ENCODE results near the gene KCNMA1.

The KCNMA1 gene

DNA sequence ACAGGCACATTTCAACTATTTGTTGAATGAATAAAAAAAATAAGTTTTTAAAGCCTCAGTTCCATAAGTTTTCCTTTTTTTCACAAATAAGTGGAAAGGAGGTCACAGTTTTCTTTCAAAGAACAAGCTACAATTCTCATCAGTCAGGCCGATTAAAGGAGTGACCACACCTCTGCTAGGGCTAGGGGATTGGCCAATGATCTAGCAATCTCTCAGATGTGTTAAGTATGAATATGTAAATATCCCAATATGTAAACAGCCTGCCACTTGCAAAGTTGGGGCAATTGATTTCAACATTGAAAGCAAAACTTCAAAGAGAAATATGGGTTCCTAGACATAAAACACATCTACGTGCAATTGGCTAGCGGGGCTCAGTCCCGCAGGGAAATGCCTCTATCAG is 614.9 kb downstream of the KCNMA1 start:
- no peak for DNase-seq

DNA sequence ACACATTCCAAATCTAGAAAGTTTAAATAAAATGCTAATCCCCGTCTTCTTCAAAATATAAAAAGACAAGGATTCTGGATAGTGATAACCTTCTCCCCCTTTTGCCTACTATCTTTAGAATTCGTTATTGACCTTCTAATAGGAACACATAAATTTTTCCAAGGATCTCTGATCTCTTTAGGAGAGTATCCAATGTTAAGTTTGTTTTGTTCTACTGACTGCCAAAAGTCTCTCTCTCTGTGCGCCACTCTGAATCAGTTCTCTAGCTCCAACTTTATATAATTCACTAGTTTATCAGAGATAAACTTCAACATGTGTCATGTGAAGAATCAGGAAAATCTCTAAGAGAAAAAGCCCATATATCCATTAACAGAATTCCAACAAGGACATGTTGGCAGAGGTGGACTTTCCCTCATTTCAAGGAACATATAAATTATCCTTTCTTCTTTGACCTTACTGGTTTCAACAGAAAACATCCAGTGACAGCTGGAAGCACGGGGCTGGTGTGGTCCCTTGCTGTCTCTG is 615.6 kb downstream of the KCNMA1 start:
- DNase-seq: no peak

DNA sequence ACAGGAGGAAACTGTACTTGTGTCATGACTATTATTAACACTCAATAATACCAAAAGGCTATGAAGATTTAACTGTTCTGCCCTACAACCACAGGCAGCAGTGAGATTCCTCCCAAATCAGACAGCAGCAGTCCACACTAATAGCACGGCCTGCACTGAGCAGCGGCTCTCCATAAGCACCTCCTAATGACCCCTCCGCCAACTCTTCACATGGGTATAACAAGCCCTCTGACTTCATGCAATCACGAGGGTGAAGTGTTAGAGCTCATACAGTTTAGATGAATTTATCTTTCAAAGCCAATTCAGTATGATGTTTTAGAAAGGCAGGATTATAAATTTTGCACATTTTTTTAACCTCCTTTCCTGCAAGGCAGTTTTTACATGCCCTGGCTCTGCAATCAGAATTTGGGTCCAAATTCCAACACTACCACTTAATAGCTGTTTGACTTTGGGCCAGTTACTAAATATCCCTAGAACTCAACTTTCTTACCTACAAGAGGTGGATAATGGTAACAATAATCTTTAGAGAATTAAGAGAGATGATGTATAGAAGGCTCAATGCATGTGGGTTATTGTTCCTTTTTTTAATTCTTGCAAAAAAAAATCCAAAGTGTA is 617.1 kb downstream of the KCNMA1 start:
- DNase-seq: no peak

- DNase-seq: no peak
Observed at GRCh38 chr10:77016855-77017254, 620.8 kb downstream of the KCNMA1 start.

GRCh38 chr10:77016278-77016815 is 621.3 kb downstream of the KCNMA1 start:
- DNase-seq: no peak

- no peak for DNase-seq
Observed at GRCh38 chr10:77015360-77015759, 622.2 kb downstream of the KCNMA1 start.

DNA sequence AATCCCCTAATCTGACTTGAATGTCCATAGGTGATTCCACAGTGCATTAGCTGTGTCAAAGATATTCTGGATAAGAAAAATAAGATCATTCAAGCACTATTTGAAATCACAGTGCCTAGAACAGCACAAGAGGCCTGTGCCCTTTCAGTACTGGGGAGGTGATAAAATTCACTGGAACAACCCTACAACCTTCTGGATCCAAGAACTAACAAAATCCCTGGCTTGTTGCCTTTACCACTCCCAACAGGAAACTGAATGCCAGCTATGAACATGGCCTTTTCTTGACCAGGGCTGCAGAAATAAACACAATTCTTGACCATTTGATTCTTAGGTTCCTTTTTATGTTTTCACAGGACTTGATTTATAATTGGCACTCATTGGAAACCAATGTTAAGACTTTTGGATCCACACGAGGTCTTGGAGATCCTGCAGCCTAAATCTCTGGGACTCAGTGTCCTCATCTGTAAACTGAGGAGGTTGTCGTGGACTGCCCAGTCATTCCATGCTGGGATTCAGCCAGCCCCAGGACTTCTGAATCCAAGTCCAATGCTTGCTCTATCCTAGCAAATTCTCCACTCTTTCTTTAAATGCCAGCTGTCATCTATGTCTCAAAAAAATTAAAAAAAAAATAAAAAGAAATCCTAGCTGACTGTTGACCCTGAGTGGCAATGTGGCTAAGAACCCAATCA is 624.7 kb downstream of the KCNMA1 start:
- DNase-seq: no peak

DNA sequence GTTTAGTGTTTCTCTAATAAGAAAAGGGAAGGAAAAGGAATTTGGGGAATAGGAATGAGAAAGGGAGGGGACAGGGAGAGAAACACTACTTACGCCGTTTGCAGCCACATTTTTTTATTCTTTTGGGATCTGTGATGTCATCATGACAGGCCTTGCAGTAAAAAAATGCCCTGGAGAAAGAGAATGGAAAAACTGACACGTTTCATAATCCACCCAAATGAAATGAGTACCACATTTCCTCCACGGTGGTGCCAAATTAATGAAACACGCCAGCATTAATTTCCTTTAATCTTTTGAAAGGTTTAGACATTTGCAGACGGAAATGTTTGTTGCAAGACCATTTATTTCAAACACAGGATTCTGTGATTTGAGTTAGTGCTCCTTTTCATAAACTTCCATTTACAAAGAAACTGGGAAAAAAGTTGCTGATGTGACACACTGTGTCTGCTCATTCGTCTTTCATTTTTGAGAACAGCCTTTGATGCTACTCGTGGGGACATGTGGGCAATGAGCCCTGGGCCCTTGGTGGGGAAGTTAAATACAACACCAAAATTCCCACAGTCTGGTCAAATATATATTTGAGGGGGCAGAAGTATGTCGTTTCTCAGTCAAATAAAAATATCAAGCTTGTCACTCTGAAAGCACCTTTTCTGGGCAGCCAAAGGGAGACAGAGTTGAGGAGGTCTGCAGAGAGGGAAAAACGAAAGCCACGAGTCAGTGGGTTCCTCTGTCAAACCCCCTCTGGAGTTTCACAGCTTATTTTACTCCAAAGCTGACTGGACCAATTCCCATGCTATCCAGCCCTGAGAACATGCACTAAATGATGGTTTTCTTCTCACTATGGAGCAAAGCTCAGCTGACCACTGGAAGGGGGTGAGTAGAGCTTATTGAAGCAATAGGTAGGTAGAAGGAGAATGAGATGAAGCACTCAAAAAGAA is 625.5 kb downstream of the KCNMA1 start:
- no peak for DNase-seq

DNA sequence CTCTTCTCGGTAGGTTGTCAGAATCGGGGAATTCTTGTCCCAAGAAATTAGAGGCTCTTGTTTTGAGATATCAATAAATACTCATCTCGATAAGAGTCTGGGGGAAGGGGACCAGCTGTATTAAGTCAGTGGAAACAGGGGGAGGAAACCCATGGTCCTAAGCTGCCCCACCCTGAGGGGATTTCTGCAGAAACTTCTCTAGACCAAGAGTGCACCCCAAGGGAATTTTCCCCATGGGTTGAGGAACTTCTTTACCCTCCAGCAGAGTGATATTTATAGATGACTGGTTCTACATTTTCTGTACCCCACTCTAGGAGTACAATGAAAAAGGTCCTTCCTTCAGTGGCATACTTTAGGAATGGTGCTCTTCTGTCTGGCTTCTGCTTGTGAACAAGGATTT is 627.2 kb downstream of the KCNMA1 start:
- DNase-seq: no peak

GRCh38 chr10:77007834-77008233 is 629.8 kb downstream of the KCNMA1 start:
- no peak for DNase-seq

- no peak for DNase-seq
Observed at GRCh38 chr10:77006836-77007511, 630.6 kb downstream of the KCNMA1 start.

DNA sequence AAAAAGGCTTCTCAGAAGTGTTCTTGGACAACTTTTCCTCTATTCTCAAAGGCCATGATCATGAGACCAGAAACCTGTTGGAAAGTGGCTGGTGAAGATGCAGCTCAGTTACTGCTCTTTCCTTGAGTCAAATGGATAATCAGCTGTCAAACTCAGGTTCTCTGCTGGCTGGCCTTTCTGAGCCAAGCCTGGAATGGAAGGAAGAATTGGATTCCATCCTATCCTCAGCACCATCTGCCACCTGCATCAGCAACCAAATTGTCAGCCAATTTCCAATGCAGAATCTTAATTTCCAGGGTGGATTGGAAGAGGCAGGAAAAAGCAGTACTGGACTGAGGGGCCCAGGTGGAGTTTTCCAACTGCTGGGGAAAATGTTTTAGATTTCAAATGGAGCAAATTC is 631.7 kb downstream of the KCNMA1 start:
- no peak for DNase-seq

DNA sequence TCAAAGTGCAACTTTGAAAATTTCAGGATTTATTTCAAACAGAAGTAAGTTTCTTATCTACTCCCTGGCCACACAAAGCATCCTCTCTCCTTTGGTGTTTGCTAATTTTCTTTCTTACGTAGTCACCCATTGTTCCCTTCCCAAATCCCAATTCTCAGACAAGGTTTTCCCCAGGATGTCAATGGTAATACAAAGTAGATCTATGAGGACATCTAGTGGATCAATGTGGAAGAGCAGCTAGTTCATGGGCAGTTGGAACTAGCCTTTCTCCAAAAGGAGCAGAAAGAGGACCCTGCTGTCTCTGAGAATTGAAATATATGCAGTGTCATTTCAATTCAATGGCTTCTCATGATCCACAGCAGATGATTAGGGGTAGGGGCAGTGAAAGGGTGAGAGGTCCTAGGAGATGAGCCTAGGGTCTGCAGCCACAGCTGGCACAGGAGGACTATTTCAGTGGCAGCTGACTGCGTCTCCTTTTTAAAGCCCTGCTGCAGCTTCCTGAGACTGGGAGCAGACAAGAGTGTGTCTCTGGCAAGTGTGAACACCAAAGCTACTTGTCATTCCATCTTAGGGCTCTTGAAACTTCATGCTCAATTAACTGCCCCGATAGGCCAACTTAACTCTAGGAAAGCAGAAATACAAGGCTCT is 632.6 kb downstream of the KCNMA1 start:
- no peak for DNase-seq

DNA sequence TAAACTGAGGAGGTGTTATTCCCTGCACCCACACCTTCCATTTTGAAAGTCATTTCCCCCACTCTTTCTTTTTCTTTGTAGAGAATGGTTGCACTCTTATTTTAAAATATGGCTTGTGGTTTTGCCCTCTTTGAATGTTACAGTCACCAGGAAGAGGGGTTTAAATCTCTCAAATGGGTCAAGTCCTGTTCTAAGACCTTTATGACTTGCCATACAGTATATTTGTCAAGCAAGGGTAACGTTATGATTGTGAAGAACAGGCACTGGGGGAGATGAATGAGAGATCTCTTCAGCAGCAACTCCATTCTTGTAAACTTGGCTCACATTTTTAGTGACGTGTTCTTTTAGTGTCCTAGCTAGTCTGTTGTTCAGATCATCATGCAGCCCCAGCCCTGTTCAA is 634.7 kb downstream of the KCNMA1 start:
- DNase-seq: no peak

DNA sequence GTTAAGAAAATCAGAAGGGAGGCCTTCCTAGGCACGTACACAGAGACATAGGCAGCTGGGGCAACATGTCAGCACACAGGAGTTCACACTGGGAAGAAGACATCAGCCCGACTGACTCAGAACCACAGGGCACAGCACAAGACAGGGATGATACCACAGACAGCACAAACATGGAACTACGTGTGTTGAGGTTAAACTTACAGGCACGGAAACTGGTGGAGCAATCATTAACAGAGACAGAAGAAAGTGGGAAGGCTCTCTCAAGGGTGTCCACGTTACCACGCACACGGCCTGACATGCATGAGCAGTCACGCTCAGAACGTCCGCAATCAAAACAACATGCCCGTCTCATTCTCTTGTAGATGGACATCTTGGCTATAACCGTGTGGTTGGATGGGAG is 636.4 kb downstream of the KCNMA1 start:
- DNase-seq: no peak

- no peak for DNase-seq
Observed at GRCh38 chr10:76998451-76998850, 639.2 kb downstream of the KCNMA1 start.

DNA sequence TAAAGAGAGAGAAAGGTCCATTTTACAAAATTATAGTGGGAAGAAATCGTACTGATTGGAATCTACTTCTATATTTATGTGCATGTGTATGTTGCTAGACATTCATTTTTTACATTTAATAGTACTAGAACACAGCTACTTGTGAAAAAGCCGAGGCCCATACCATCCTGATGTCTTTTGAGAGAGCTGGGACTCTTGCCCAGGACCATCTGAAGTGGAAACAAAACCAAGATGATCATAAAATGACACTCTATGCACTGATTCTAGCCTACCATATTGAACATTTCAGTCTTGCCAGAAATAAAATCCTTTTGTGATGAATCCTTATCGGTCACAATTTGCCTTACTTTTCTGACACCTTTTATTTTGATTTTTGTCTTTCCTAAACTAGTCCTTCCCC is 640.0 kb downstream of the KCNMA1 start:
- DNase-seq: no peak

- DNase-seq: no peak
Observed at GRCh38 chr10:76995023-76995422, 642.6 kb downstream of the KCNMA1 start.

- no peak for DNase-seq
Observed at GRCh38 chr10:76993213-76993612, 644.4 kb downstream of the KCNMA1 start.

GRCh38 chr10:76992467-76992866 is 645.1 kb downstream of the KCNMA1 start:
- no peak for DNase-seq

DNA sequence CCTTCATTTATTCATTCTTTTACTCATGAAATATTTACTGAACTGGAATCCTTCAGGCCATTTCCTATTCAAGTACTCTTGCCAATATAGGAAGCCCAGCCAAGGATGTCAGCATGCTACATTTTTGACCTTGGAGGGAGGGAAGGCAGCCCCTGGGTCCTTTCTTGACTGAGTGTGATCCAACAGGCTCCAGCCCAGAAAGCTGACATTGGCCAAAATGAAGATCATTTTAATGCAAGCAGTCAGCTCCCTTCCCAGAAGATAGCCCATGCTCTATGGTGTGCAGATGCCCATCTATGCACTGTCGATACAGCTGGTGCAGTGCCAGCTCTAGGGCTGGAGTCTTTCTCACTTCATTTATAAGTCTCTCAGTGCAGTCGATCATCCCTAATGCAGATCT is 646.0 kb downstream of the KCNMA1 start:
- no peak for DNase-seq

DNA sequence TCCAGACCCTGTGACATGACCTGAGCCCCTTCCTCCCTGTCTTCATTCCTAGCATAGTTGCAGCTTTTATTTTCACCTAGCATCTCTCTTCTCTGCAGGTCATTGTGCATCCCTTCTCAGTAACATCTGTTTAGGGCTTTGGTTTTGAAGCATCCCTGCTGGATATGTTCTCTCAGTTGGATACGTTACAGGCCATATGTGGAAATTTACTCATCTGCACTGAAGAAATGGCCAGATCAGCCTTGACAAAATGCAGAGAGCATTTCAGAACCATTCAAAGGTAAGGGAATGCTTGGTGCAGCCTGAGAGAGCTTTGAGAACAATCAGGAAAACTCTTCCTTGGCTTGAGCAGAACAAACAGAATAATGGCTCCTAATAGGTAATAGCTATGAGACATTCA is 647.0 kb downstream of the KCNMA1 start:
- DNase-seq: no peak
